NCI-H2227 treated with DMSO at 0.1 percent for 48 hours (cell line): ENCODE measurements around the gene SETDB1.

Experiments used
- DNase-seq: peaks from one replicate; lab custom pipeline; 2025; lab: John Stamatoyannopoulos, UW

The SETDB1 gene

DNA sequence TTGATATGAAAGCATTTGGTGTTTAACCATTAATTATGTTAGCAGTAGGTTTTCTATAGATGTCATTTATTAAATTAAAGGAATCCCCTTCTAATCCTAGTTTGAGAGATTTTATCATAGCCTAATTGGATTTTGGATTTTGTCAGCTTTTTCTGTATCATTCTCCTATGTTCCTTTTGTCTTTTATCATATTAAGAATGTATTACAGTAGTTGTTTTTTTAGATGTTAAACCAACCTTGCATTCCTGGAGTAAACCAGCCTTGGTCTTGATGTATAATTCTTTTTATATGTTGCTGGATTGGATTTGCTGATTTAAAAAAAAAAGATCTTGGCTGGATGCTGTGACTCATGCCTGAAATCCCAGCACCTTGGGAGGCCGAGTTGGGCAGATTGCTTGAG, 5.6 kb downstream of the SETDB1 start:
- DNase-seq: peak; percentile 7

DNA sequence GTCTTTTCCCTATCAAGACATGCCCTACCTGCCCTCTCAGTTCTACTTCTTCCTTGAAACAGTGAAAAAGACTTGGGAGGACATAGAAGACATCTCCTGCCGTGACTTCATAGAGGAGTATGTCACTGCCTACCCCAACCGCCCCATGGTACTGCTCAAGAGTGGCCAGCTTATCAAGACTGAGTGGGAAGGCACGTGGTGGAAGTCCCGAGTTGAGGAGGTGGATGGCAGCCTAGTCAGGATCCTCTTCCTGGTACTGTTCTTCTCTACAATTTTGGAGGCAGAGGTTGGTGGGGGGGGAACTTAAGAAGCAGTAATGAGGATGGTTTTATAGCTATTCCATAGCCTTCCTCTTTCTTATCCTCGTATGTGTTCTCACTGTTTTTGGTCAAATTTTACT, 18.7 kb downstream of the SETDB1 start:
- DNase-seq: no peak

DNA sequence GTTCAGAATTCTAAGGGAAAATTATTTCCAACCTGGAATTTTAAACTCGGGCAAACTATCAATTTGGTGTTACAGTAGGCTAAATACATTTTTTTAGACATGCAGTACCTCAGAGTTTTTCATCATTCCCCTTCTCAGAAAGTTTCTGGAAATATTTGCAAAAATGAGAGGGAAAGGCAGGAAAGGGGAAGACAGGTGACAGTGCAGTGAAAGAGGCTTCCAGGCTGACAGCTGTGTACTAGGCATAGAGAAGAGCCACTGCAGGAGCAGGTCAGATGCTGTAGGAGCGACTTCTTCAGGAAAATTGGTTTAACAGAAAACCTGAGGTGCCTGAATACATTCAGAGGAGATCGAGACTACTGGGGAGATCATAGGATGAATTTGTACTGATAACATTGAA, 28.5 kb downstream of the SETDB1 start:
- no peak for DNase-seq

DNA sequence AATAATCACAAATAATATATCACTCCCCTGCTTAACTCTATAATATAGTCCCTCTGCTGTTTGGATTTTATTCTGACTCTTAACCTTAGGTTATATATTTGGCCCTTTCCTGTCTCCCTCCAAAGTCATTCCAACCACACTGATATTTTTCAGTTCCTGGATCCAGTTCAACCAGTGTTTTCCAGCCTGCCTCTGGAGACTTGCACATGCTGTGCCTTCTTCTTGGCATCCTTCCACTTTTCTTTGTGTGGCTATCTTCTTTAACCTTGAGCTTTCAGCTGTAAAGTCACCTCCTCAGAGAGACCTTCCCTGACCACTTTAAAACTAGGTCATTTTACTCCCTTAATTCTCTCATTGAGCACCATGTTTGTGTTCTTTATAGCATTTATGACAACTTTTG, 29.1 kb downstream of the SETDB1 start:
- no peak for DNase-seq

DNA sequence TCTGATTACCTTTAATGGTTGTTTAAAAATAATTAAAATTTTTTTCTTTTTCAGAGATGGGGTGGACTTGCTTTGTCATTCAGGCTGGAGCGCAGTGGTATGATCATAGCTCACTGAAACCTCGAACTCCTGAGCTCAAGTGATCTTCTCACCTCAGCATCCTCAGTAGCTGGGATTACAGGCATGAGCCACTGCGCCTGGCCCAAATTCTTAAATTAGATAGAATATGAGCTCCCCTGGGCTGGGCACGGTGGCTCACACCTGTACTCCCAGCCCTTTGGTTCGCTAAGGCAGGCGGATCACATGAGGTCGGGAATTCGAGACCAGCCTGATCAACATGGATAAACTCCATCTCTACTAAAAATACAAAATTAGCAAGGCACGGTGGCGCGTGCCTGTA, 31.5 kb downstream of the SETDB1 start:
- no peak for DNase-seq

DNA sequence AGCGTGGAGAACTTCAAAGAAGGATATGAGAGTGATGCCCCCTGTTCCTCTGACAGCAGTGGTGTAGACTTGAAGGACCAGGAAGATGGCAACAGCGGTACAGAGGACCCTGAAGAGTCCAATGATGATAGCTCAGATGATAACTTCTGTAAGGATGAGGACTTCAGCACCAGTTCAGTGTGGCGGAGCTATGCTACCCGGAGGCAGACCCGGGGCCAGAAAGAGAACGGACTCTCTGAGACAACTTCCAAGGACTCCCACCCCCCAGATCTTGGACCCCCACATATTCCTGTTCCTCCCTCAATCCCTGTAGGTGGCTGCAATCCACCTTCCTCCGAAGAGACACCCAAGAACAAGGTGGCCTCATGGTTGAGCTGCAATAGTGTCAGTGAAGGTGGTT, 34.5 kb downstream of the SETDB1 start:
- DNase-seq: no peak

DNA sequence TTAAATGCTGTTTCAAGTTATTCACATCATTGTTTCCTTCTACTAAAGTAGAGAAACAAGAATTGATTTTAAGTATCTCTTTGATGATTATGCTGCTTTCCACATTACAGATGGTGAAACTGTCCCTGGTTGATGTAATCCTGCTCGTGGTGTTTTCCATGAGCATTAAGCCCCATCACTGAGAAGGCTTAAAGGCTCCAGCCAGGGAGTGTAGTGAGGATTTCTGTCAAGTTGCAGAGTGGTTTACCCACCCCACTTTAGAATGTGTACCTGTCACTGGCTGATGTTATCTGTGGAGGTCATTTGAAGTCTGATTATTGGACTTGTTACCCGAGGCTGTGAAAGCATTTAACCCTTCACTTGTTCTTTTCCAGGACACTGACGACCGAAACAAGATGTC, 35.6 kb downstream of the SETDB1 start:
- no peak for DNase-seq

DNA sequence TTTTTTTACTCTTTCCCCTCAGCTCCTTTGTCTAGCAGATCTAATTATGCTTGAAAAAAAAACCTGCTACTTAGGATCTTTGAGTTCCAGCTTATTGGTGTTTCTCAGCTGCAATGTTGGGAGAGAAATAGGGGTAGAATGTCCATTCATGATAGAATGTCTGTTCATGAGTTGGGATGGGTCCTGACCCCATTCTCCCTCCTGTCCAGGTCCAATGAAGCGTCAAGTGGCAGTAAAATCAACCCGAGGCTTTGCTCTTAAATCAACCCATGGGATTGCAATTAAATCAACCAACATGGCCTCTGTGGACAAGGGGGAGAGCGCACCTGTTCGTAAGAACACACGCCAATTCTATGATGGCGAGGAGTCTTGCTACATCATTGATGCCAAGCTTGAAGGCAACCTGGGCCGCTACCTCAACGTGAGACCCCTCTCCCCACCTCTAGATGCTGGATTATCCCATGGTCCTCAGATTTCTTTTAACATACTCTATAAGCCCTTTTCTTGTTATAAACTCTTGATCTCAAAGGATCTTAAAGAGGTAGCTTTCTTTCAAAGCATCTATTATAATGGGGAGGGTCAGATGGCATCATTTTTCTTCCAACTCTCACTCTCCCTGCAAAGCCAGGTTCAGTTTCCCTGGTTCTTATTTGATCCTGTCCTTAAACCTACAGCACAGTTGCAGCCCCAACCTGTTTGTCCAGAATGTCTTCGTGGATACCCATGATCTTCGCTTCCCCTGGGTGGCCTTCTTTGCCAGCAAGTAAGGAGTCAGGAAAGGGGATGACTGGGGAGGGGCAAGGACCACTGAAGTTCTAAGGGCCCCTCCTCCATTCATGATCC, 37.4 kb downstream of the SETDB1 start:
- no peak for DNase-seq

DNA sequence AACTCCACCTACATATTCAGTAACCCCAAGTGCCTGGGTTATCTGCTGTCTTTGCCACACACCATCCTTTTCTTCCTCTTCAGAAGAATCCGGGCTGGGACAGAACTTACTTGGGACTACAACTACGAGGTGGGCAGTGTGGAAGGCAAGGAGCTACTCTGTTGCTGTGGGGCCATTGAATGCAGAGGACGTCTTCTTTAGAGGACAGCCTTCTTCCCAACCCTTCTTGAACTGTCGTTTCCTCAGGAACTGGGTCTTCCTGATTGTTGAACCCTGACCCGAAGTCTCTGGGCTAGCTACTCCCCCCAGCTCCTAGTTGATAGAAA, 38.0 kb downstream of the SETDB1 start:
- no peak for DNase-seq

DNA sequence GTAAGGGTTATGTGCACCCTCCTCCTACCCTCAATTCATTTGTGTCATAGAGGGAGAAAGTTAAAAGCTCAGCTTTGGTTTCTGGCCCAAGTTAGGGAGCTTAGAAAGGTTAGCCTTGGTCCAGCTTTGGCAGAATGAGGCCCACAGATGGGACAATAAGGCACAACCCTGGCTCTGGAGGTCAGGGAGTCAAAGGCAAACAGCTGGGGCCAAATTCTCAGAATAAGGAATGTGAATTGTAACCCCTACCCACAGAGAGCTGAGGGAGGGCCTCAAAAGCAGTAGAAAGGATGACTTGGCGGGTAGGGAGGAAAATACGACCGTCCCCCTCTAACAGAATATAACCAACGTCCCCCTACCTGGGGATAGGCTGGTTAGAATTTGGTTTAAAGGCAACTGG, 39.4 kb downstream of the SETDB1 start:
- no peak for DNase-seq

DNA sequence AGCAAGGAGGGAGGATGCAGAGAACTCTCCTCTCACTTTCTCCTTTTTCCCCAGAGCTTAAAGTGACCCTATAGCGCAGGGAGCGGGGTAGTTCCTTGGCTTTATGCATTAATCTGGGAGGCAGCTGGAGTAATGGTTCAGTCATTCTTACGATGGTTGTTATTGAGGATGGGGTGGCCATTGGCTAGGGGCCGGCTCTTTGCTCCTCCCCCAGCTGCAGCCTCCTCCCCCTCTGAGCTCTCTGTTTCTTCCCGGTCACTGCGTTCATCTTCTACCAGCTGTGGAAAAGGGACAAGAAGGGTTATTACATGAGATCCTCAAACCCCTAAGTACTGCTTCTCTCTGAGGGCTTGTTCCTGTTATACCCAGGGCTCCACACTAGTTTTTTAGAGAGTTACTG, 39.8 kb downstream of the SETDB1 start:
- no peak for DNase-seq

DNA sequence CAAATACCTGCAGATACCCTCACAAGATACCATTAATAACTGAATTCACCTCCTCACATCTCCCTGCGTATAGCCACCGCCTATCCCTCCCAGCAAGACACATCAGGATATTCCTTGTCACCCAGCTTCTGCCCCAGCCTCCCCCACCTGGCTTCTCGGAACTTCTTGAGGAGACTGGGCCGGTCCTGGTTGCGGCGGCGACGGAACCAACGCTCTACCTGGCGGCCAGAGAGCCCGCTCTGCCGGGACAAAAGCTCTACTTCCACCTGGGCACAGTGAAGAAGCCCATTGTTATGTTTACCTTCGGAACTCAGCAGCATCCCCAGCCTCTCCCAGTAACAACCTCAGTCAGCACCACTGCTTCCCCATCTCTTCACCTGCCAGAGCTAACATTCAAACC, 41.8 kb downstream of the SETDB1 start:
- DNase-seq: no peak

DNA sequence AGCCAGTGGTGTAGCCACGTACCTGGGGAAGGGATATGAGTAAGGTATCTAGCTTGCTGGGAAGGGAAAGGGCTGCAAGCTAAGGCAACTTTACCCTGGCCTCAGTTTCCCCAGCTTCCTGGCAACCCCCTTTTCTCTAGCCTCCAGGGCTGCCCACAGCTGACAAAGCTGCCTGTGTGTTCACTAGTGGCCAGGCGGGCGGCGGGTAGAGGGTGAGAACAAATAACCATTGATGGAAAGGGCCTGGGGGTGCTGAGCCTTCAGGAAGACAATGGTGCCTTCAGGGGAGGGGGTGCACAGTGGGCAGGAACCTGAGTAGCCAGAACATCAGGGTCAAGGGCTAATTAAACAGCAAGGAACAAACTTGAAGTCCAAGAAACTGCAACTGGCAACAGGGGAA, 42.3 kb downstream of the SETDB1 start:
- DNase-seq: no peak

DNA sequence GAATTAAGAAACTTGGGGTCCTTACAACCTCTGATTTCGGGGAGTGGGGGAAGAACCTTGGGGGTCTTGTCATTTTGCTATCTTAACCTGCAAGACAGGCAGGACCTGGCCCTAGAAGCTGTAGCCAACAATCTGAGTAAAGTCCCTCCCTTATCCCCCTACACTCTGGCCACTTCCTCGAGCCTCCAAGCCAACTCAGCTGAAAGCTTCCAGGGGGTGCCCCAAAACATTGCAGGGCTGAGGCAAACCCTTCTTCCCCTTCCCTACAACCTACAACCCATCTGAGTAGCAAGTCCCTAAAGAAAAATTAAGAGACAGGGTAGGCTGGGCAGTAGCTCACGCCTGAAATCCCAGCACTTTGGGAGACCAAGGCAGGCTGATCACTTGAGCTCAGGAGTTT, 43.5 kb downstream of the SETDB1 start:
- DNase-seq: no peak

DNA sequence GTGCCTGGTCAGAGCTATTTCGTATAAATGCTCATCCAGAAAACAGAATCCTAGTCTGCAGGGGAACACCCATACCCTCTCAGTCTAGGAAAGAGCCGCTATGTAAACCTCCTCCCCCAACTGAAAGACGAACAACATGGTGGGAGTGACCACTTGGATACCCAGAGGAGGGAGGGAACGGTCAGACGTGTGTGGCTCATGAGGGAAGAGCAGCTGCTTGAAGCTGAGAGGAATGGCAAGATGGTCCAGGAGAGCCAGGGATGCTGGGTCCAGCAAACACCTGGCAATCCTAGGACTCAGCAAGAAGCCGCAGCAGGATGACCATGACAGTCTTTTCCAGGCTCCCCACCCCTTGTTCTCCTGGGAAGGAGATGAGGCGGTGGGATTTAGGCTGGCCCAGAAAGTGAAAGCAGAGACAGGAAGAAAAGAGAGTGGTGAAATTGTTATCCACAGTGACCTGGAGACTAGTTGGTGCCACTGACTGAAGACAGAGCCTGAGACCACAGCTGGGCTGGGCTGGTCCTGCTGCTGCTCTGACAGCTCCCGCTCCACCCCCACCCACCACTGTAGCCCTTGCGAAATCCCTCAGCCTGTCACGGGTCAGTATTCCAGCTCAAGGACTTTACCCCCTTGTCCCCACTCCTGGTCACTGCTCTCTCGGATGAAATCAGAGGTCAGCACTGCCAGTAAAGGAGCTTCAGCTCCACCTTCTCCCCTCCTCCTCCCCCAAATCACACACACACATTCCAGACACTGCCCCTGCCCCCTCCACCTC, 44.8 kb downstream of the SETDB1 start:
- no peak for DNase-seq

DNA sequence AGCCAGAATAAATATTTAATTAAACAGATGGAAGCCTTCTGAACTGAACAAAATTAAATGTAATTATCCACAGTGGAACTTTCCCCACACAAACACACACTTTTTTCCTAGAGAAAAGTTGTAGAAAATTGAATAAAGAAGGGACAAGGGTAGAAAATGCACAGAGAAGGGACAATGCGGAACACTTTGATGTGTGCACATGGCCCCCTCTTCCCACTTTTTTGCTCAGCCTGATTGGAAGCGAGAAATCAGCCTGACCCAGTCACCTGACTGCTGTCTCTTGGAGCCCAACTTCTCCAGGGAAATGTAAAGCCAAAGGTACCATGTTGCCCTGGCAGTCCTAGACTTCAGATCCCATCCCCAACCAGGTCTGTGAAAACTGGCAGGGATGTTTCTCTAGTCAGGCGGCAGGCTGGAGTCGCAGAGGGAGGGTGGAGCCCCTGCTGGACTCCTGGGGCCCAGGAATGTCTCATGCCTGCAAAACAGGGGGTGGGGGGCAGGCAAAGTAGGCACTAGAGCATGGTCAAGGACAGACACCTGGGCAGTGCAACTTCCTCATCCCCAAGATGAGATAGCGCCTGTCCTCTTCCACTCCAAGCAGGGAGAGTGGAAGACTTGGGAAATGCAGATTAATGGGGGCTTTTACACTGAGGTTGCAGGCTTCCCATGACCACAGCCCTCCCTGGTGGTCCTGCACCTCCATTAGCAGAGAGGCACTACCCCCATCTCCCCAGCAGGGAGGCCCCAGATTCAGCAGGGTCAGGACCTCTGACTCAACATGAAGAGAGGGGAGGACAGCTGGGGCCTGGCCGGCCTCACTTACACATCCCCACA, 45.6 kb downstream of the SETDB1 start:
- no peak for DNase-seq

DNA sequence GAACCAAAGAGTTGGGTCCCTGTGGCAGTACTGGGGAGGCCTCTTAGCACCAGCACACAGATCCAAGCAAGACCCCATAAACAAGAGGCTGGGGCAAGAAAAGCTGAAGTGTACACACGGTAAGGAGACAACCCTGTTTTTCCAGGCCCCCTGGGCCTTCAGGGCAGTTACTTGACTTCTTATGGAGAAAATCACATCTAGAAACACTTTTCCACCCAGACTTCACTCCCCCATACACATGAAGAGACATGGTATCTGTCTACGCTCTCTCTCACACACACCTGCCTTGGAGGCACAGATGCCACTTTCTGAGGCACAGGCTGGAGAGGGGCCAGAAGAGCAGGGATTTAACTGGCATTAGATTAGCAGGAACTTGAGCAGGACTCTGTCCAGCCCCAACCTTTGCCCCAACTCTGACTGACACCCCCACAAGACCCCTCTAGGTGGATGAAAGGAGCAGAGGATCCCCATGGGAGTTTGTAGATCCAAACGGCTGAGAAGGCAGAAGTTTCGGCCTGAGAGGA, 46.3 kb downstream of the SETDB1 start:
- DNase-seq: no peak

DNA sequence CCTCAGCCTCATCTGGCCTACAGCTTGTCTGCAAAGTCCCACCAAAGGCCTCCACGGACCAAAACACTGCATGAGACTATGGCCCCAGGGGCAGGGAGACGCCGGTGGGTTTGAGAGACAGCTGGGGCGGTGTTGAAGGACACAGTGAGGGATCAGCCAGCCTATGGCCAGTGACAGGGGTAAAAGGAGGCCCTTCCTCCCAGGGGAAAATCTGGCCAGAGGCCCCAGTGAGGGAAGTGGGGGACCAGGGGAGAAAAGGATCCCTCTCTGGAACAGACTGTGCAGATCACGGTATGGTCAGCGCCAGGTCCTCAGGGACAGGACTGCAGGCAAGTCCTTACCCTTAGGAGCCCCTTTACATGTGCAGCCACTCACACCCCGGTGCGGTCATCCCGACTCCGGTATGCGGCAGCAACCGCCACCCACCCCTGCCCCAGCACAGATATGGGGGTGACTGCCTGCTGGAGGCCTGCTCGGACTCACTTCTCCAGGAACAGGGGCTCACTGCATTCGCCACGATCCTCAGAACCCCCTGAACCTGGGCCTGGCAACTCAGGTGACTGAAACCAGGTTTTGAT, 47.2 kb downstream of the SETDB1 start:
- DNase-seq: no peak

DNA sequence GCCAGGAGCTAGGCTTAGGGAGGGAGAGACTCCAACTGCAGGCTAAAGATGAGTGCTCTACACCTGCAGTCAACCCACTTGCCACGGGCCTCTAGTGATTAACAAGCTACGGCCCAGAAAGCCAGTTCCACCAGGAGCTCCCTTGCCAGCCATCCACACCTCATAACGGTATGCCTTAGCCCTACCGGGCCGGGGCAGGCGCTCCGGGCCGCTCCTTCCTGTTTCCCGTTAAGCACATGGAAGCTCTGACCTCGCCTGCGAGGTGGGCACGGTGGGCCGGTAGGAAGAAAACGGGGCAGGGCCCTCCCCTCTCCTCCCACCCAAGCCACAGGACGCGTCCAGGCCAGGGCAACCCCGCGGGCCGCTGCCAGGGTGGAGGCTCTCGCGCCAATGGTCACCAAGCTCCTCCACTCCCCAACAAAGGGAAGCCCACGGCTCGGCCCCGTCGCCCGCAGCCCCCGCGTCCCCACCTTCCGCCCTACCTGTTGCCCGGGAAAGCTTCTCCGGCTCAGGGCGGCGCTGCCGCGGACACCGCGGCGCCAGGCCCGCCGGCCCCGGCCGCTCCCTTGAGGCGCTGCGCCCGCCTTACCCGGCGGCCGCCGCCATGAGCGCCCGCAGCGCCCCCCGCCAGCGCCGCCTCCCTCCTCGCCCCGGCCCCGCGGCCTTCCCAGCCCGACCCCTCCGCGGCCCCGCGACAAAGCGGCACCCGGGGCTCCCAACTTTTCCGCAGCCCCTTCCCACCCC, 47.8 kb downstream of the SETDB1 start:
- no peak for DNase-seq

DNA sequence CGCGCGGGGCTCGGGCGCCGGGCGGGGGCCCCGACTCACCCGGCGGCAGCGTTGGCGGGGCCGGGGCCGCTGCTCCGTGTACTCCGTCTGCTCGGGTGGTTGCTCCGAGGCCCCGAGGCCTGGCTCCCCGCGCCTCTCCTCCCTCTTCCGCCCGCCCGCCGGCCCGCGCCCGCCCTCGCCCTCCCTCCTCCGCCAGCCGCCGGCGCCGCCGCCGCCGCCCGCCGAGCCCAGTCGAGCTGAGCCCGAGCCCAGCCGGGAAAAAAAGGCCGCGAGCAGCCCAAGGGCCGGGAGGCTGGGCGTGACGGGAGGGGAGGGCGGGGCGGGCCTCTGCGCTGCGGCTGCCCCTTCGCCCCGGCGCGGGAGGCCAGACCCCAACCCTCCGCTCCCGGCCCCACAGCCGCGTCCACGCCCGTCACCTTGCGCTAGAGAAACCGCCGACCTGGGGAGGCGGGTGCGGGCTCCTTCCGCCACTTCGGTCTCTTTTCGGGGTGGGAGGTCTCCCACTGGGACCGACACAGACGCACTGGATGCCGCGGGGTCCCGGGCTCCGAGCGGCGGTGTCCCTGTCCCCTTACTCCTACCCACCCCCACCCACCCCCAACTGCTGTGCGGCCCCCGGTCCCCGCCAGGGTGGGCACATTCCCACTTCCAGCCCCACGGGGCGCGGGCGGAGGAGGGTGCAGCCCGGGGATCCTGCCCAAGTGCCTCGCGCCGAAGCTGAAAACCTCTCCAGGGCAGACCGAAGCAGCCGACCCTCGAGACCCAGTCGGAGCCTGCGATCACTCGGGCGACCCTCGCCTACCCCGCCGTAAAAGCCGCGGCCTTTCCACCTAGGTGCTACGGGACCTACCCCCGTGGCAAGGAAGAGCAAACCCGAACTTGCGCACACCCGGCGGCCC, 48.7 kb downstream of the SETDB1 start, which contains the start of gene CERS2:
Gene CERS2, minus strand, starts transcription at position 256 of the 899 bp plus-strand sequence. CDS start 5,745 bp downstream, outside the sequence.
- peak; percentile 59 for DNase-seq
